ENCODE results near the gene MAPRE2.

The MAPRE2 gene

DNA sequence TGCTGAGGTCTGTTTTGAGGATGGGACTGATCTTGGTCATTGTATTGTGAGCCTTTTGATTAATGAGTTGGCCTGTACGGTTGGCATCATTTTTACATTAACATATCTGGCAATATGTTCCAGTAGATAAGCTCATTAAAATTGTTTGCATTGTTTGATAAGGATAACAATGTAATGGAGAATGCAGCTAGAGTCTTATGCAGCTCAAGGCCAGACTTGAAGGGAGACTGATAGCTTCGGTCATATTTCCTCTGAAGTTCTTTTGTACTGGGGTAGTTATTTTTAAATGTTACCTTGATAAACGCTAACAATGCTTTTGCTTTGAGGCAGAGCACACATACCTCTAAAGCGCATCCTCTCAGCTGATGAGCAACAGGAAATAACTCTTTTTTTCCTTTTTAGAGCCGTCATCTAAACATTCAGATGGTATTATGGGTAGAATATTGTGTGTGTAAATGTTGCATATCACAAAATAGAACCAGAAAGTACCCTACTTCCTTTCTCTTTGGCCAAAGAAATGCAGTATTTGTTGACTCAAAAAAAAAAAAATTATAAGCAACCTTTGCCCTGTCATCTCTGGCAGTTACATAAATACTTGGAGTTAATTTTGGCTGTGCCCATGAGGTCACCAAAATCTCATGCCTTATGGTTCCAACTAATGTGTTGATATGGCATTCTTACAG is 1.3 kb downstream of the MAPRE2 start:
- peak; percentile 31 for DNase-seq
- Histone ChIP-seq H3K9ac (ENCODE audit: low read length) (peak overlapping the region; percentile 88; the same call in 1 of the 2 replicates), H3K27ac (ENCODE audit: low read length) (peak overlapping the region; percentile 76; the same call in 1 of the 2 replicates), H3K79me2 (ENCODE audit: low read length) (peaks cover 35% of the 10 kb centered on the region), H3K9me3 (replicated peaks; ENCODE audit: insufficient read depth, low read length) (no peaks in the 10 kb centered on the region), H3K27me3 (replicated peaks; ENCODE audit: insufficient read depth, low read length) (no peaks in the 10 kb centered on the region), H2AFZ (ENCODE audit: low read length) (peak overlapping the region; percentile 91; the same call in 1 of the 2 replicates), H3F3A (ENCODE audit: insufficient read depth, low read length) (peaks cover 18% of the 10 kb centered on the region), H3K4me1 (ENCODE audit: low read length) (peaks cover 17% of the 10 kb centered on the region), H3K9me2 (replicated peaks; ENCODE audit: insufficient read depth, low read length) (no peaks in the 10 kb centered on the region), H4K20me1 (ENCODE audit: insufficient read depth, low read length) (no peaks in the 10 kb centered on the region), H3K4me2 (ENCODE audit: low read depth, low read length) (peak overlapping the region; percentile 83), H3K4me3 (ENCODE audit: low read length) (peak overlapping the region; percentile 95), H3K36me3 (replicated peaks; ENCODE audit: insufficient read depth, low read length) (no peaks in the 10 kb centered on the region)
- no peak for TF ChIP-seq EZH2 (optimal IDR thresholded peaks at IDR 0.05; ENCODE audit: low read depth, low read length)

GRCh38 chr18:35043207-35043606 is 2.0 kb downstream of the MAPRE2 start:
- H3K27me3 ChIP-seq (replicated peaks; ENCODE audit: insufficient read depth, low read length), result no peaks in the 10 kb centered on the region
- no peaks in the 10 kb centered on the region for H3K9me2 ChIP-seq (replicated peaks; ENCODE audit: insufficient read depth, low read length)
- peak overlapping the region; percentile 76; the same call in 1 of the 2 replicates for H3K27ac ChIP-seq (ENCODE audit: low read length)
- H2AFZ ChIP-seq (ENCODE audit: low read length), result no peak overlapping the region
- no peak overlapping the region; the same call in 1 of the 2 replicates for H3K4me3 ChIP-seq (ENCODE audit: low read length)
- H3K9ac ChIP-seq (ENCODE audit: low read length), result peak overlapping the region; percentile 88; the same call in 1 of the 2 replicates
- H4K20me1 ChIP-seq (ENCODE audit: insufficient read depth, low read length), result no peaks in the 10 kb centered on the region
- H3K4me1 ChIP-seq (ENCODE audit: low read length), result peaks cover 17% of the 10 kb centered on the region
- H3K4me2 ChIP-seq (ENCODE audit: low read depth, low read length), result peak overlapping the region; percentile 83
- no peak for DNase-seq
- H3K79me2 ChIP-seq (ENCODE audit: low read length), result peaks cover 40% of the 10 kb centered on the region
- no peaks in the 10 kb centered on the region for H3K36me3 ChIP-seq (replicated peaks; ENCODE audit: insufficient read depth, low read length)
- peaks cover 18% of the 10 kb centered on the region for H3F3A ChIP-seq (ENCODE audit: insufficient read depth, low read length)
- TF ChIP-seq, protein P1, sequence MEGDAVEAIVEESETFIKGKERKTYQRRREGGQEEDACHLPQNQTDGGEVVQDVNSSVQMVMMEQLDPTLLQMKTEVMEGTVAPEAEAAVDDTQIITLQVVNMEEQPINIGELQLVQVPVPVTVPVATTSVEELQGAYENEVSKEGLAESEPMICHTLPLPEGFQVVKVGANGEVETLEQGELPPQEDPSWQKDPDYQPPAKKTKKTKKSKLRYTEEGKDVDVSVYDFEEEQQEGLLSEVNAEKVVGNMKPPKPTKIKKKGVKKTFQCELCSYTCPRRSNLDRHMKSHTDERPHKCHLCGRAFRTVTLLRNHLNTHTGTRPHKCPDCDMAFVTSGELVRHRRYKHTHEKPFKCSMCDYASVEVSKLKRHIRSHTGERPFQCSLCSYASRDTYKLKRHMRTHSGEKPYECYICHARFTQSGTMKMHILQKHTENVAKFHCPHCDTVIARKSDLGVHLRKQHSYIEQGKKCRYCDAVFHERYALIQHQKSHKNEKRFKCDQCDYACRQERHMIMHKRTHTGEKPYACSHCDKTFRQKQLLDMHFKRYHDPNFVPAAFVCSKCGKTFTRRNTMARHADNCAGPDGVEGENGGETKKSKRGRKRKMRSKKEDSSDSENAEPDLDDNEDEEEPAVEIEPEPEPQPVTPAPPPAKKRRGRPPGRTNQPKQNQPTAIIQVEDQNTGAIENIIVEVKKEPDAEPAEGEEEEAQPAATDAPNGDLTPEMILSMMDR (IDR thresholded peaks at IDR 0.05; ENCODE audit: low read length), result no peak
- TF ChIP-seq EZH2 (optimal IDR thresholded peaks at IDR 0.05; ENCODE audit: low read depth, low read length), result no peak
- no peak for TF ChIP-seq EZH2phosphoT487 (IDR thresholded peaks at IDR 0.05; ENCODE audit: low read length)
- no peaks in the 10 kb centered on the region for H3K9me3 ChIP-seq (replicated peaks; ENCODE audit: insufficient read depth, low read length)

DNA sequence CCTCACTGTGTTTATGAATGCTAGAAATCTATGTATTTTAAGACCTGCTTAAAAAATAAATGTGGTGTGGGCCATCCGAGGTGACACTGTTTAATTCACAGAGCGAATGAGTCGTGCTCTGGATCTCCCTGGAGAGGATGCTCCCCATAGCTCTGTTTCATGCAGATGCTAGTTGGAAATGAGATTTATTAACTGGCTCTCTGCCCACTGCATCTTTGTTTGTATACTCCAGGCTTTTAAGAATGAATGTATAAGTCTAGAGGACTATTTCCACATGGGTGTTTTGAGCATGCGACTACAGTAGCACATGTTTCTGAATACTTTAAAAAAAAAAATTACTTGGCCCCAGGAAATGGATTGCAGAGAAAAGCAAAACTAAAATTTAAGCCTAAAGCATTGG is 3.9 kb downstream of the MAPRE2 start:
- Histone ChIP-seq H3K4me2 (ENCODE audit: low read depth, low read length) (no peak overlapping the region), H3K36me3 (replicated peaks; ENCODE audit: insufficient read depth, low read length) (no peaks in the 10 kb centered on the region), H3K27me3 (replicated peaks; ENCODE audit: insufficient read depth, low read length) (no peaks in the 10 kb centered on the region), H3K9ac (ENCODE audit: low read length) (no peak overlapping the region), H3K9me3 (replicated peaks; ENCODE audit: insufficient read depth, low read length) (no peaks in the 10 kb centered on the region), H3F3A (ENCODE audit: insufficient read depth, low read length) (peaks cover 18% of the 10 kb centered on the region), H3K79me2 (ENCODE audit: low read length) (peaks cover 46% of the 10 kb centered on the region), H3K9me2 (replicated peaks; ENCODE audit: insufficient read depth, low read length) (no peaks in the 10 kb centered on the region), H3K4me1 (ENCODE audit: low read length) (peaks cover 27% of the 10 kb centered on the region), H3K4me3 (ENCODE audit: low read length) (no peak overlapping the region), H2AFZ (ENCODE audit: low read length) (no peak overlapping the region), H4K20me1 (ENCODE audit: insufficient read depth, low read length) (no peaks in the 10 kb centered on the region), H3K27ac (ENCODE audit: low read length) (no peak overlapping the region)
- DNase-seq, result no peak
- TF ChIP-seq EZH2phosphoT487 (IDR thresholded peaks at IDR 0.05; ENCODE audit: low read length) (no peak), EZH2 (optimal IDR thresholded peaks at IDR 0.05; ENCODE audit: low read depth, low read length) (no peak)
- TF ChIP-seq, protein P1 (IDR thresholded peaks at IDR 0.05; ENCODE audit: low read length), result no peak

DNA sequence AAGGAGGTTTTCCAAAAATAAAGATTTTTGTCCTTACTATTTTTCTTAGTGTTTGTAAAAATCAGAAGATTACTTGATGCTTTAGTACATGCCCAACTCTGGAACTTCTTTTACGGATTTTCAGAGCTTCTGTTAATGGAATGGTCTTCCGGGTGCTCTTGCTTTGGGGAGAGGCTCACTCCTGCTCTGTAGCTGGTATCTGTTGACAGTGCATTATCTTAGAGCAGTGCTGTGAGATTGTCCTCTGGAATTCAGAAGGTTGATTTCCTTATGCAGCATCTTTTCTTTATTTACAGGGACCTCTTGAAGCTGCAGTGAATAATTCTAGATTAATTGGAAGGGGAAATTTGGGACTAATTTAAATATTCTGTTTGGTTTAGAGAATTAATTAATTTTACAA is 4.6 kb downstream of the MAPRE2 start:
- peaks cover 23% of the 10 kb centered on the region for H3K4me1 ChIP-seq (ENCODE audit: low read length)
- H3K9me2 ChIP-seq (replicated peaks; ENCODE audit: insufficient read depth, low read length), result no peaks in the 10 kb centered on the region
- no peak overlapping the region for H3K4me3 ChIP-seq (ENCODE audit: low read length)
- TF ChIP-seq EZH2 (optimal IDR thresholded peaks at IDR 0.05; ENCODE audit: low read depth, low read length), result no peak
- TF ChIP-seq EZH2phosphoT487 (IDR thresholded peaks at IDR 0.05; ENCODE audit: low read length), result no peak
- TF ChIP-seq, protein P1 (IDR thresholded peaks at IDR 0.05; ENCODE audit: low read length), result no peak
- no peak overlapping the region for H3K27ac ChIP-seq (ENCODE audit: low read length)
- no peak overlapping the region for H3K4me2 ChIP-seq (ENCODE audit: low read depth, low read length)
- H3F3A ChIP-seq (ENCODE audit: insufficient read depth, low read length), result peaks cover 15% of the 10 kb centered on the region
- H2AFZ ChIP-seq (ENCODE audit: low read length), result no peak overlapping the region
- no peak overlapping the region for H3K9ac ChIP-seq (ENCODE audit: low read length)
- H3K36me3 ChIP-seq (replicated peaks; ENCODE audit: insufficient read depth, low read length), result no peaks in the 10 kb centered on the region
- no peaks in the 10 kb centered on the region for H4K20me1 ChIP-seq (ENCODE audit: insufficient read depth, low read length)
- no peak for DNase-seq
- no peaks in the 10 kb centered on the region for H3K9me3 ChIP-seq (replicated peaks; ENCODE audit: insufficient read depth, low read length)
- peaks cover 52% of the 10 kb centered on the region for H3K79me2 ChIP-seq (ENCODE audit: low read length)
- no peaks in the 10 kb centered on the region for H3K27me3 ChIP-seq (replicated peaks; ENCODE audit: insufficient read depth, low read length)
